GM21619 (cell line): Measurements from ENCODE around the gene GDAP2.
"Not testable (repeated sequence)": the region's sequence is repeated elsewhere in the genome, so short reads cannot be mapped to it uniquely, and the experiment has no call there.

Source experiments
- ATAC-seq: cut with Tn5 transposase; IDR thresholded peaks from one replicate; pipeline ENCODE4 v1.9.1; 2021; ENCODE audit not compliant: unreplicated experiment

Gene GDAP2, protein sequence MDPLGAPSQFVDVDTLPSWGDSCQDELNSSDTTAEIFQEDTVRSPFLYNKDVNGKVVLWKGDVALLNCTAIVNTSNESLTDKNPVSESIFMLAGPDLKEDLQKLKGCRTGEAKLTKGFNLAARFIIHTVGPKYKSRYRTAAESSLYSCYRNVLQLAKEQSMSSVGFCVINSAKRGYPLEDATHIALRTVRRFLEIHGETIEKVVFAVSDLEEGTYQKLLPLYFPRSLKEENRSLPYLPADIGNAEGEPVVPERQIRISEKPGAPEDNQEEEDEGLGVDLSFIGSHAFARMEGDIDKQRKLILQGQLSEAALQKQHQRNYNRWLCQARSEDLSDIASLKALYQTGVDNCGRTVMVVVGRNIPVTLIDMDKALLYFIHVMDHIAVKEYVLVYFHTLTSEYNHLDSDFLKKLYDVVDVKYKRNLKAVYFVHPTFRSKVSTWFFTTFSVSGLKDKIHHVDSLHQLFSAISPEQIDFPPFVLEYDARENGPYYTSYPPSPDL

DNA sequence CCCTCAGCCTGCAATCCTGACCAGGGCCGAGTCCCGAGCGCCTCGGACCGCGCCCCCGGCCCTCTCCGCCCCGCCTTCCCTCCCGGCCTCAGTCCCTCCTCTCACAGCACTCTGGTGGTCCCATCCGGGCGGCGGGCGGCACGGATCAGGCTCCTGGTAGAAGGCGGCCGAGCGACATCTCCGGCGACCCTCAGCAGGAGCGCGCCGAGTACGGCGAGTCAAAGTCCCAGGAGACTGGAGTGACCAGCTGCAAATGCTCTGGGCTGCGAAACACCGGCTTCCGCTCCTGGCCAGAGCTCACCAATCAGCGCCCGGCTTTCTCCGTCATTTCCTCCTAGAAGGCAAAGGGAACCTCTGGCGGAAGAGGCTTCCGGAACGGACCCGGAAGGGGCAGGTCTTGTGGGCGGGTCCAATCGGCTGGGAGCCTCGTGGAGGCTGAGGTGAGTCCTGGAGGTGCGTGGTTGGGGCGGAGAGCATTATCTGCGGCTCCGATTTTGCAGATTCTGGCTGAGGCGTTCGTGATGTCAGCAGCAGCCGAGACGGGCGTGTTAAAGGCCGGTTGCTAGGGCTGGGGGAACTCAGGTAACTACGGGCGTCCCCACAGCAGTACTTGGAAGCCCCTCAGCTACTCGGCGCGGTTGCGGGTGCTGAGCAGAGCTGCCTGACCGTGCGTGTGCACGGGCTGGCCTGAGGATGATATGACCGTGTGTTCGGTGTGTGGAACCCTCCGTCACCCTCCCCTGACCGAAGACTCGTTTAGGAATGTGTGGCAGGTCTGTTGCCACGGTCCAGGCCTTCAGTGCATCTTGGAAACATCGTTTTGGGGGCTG is at the start of gene GDAP2, which contains the start of gene WDR3:
GDAP2 (minus strand) TSS at position 279 of the 830 bp plus-strand sequence. CDS start 9,264 bp downstream, outside the sequence.
WDR3 (plus strand) TSS at position 397 of the 830 bp plus-strand sequence. CDS start 3,581 bp downstream, outside the sequence.
- ATAC-seq: peak; percentile 94

DNA sequence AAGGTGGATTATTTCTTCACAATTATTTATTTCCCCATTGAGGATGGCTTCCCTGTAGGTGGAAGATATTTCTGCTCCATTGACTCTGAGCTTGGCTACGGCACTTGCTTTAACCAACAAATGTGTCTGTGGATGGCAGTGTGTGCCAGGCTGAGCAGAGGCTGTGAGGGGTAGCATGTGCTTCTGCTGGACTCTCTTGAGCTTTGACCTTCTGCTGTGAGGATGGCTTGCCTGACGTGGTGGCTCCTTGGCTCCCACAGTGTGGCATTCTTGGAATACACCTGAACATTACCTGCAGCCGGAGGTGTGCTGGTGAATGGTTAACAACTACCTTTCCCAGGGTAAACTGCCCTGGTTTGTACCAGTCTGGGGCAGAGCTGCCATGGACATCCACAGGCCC is 47.0 kb upstream of the GDAP2 start:
- ATAC-seq: no peak

DNA sequence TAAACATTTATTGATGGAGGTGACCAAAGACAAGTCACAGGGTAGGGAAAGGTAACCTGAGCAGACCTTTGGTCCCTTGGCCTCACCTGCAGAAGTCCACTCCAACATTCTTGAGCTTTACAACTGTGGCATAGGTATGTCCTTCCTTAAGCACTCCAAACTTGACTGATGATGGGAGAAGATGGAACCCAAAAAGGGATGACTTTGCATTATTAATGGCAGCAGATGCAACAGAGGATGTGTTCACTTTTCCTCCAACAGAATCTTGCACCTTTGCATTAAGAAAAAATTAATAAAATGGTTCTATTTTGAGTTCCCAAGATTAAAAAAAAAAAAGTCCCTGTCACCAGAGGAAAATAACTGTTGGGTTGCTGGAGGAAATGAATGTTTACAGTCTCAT is 42.4 kb upstream of the GDAP2 start:
- no peak for ATAC-seq

DNA sequence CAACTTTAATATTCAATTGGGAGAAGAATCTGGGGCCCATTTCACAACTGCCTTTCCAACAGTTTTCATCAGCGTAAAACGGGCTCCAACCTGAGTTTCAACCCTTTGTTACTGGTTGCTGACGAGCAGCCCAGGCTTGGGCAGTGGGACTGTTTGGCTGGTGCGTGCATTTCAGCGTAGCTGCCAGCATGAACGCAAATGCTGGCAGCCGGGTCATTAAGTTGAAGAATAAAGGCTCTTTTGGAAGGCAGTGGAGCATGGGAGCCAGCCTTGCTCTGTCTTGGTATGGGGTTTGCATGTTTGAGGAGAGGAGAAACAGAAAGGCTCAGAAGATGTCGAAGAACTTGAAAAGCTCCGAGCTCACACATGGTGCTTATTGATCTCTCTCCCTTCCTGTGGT is 40.8 kb upstream of the GDAP2 start:
- ATAC-seq: no peak

DNA sequence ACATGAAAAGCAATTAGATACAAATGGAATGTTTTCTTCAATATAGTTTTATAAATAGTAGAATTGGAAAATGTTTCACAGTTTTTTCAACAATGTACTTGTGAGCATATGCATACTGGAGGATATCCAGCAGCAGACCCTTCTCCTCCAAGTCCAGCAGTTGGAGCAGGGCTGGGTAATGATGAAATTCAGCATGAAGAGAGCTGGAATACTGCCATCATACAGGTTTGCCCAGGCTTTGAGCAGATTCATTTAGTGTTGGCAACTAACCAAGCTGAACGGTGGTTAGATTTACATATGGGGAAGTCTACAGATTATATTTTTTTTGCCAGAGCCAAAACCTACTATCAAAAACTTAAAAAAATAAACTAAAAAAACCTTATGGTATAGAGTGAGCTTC is 38.5 kb upstream of the GDAP2 start:
- ATAC-seq: no peak

DNA sequence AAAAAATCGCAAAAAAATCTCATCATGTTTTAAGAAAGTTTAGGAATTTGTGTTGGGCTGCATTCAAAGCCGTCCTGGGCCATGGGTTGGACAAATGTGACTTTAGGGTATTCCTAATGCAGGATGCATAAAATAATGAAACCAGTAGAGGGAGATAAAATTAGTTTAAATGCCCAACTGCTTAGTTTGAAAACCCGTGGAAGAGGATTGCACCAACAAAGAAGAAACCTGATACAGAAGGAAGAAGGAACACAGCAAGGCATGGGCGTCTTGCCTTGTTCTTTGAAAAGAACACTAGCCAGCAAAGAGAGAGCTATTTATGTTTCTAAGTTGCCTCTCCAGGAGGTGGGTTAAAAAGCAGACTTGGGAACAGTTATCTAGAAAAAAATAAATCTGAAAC is 38.1 kb upstream of the GDAP2 start:
- ATAC-seq: no peak

DNA sequence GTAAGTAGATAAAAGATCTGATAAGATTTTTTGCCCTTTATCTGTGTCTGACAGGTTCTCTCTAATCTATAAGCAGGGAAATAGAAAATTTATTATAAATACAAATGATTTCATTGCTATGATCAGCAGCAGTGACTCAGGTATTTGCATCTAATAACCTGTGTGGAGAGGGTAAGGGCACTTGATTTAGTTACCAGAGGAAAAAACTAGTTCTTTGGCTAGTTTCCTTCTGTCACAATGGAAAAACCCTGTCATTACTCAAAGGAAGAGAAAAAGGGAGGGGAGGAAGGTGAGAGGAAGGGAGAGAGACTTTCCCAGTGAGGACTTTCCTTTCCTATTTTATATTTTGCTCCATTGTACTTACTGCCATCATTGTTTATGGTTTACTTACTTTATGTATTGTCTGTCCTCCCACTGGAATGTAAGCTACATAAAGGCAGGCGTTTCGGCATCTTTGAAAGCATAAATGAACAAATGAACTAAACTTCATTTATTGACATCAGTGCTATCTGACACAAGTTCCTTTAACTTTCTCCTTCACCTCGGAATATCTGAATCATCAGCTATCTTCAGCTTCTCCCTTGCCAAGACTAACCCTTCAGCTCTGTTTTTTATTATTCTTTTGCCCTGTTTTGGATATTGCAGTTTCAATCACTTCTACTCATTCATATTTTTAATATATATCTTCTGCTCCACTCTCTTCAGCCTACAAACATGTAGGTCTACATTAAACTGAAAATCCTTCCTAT is 35.0 kb upstream of the GDAP2 start:
- ATAC-seq: no peak

DNA sequence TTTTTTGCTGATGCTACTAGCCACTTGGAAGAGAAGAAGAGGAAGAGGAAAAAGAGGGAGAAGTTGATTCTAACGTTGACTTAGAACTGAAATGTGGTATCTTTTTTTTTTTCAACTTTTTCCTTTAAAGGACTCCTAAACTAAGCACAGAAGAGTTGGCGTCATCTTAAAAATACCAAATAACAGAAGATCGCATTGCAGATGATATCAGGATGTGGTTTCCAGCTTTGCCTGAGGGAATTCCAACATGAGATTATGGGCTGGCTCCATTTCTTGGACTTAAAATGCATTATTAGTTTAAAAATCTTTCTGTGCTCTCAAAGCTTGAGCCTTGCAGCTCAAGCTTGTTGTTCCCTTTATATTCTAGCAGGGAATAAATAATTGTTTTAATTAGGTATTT is 29.9 kb upstream of the GDAP2 start:
- no peak for ATAC-seq

DNA sequence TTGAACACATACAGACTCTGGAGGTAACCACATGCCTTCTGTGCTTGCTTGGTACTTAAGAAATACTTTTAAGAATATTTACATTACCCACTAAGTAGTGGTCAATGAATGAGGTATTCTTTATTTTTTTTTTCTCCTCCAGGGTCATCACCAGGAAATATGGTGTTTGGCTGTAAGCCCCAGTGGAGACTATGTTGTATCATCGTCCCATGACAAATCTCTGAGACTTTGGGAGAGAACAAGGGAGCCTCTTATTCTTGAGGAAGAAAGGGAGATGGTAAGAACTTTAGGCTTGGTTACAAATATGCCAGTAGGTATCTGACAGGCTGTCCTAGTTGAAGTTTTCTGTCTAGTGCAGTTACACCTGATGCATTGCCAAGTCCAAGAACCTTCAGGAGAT is 23.0 kb upstream of the GDAP2 start:
- ATAC-seq: no peak

DNA sequence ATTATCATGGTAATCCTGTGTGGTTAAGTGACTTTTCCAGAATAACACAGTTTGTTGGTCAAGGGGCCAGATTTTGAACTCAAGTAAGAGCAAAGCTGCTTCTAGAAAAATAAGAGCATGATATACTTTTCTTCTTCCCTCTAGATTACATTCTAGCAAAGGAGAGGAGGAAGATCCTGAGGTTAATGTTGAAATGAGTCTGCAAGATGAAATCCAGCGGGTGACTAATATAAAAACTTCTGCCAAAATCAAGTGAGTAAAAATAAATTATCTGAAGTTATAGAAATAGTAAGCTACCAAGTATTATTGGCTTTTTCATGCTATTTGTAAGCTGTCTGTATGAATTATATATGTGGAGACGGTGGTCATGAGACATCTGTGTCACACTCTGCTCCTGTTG is 12.9 kb upstream of the GDAP2 start:
- no peak for ATAC-seq

DNA sequence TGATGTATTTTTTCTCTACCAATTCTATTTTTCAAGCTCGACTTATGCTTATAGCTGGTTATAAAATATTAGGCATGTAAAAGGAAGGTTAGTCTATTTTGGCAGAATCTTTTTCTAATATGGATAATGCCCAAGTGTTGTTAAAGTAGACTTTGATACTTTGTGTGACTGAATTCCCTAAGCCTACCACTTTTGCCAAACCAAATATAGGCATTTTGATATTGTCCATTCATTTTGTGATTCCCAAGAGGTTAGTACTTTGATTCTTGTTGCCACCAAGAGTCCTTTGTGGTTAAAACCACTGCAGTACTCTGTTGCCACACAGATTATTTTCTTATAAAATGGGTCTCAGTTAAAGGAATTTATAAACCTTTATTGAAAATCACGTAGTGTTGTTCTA is 4.3 kb upstream of the GDAP2 start:
- ATAC-seq: no peak

DNA sequence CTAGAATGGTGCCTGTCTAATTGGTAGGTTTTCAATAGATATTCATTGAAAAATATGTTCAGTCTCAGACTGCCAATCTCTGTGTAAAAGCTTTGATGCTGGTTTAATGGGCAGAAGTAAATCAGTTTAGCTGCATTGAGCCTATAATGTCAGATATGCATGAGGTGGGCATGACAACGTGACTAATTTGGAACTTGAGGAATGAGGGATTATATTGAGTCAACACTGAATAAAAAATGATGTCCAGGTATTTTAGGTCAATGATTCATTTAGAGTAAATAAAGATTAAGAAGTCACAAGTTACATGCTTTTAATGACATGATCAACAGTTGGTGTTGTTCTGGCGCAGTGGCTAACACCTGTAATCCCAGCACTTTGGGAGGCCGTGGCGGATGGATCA is 3.2 kb upstream of the GDAP2 start:
- no peak for ATAC-seq

DNA sequence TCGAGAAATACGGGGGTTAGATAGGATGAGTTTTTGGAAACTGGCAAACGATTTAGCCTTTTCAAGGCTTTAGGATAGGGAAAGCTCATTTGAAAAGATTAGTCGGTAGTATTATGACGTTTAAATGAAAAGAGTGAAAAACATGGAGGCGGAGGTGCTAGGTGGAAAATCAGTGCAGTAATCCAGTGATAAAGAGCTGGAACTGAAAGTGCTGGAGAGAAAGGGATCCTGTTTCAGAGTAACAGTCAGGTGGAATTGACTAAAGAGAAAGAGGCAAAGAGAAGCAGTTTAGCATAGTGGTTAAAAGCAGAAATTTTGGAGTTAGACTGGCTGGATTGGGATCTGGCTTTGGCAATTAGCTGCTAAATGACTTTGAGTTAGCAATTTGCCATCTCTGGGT is 1.1 kb upstream of the GDAP2 start:
- no peak for ATAC-seq

DNA sequence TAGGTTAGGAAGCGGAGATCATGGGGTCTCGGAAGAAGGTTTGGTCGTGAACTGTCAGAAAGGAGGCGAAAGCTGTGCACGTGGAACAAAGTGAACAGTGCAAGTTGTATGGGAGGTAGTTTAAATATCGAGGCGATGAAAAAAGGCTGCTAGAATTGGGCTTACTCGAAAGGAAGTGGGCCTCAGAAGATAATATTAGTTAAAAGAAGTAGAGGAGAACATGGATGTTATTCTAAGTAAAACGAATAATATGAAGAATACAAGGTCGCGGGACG is 689 bp upstream of the GDAP2 start:
- no peak for ATAC-seq

DNA sequence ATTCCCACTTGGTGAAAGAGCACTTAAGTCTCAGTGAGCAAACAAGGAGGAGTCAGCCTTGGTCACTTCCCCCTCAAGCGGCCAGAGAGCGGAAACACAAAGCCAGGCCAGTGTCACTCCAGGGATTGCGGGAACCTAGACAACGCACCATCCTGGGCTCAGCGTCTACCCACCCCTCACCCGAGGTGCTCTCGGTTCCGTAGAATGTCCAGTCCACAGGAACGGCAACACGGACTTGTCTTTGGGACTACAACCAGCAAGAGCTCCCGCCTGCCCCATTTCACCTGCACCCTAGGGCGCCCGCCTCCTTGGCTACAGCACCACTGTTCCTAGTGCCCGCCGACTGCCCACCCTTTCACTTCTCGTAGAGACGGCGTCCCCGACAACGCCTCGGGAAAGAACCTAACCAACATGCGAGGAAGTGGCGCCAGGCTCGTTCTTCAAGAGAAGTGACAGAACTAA is 509 bp downstream of the GDAP2 start:
- peak; percentile 36 for ATAC-seq

DNA sequence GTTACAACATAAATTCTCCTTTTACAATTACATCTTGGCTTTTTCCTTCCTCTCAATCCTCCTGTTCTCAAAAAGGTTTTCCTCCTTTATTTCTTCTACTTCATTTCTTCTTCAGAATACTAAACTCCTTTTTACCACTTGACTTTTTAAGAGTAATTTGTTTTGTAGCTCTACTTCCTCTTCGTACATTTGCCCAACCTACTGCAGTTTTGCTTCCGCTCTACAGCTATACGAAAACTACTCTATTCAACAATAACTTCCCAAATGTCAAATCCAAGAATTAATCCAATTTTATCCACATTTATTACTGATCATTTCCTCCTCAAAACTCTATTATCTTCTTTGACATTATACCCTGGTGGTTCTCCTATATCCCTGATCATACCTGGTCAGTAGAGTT is 3.4 kb downstream of the GDAP2 start:
- ATAC-seq: no peak

DNA sequence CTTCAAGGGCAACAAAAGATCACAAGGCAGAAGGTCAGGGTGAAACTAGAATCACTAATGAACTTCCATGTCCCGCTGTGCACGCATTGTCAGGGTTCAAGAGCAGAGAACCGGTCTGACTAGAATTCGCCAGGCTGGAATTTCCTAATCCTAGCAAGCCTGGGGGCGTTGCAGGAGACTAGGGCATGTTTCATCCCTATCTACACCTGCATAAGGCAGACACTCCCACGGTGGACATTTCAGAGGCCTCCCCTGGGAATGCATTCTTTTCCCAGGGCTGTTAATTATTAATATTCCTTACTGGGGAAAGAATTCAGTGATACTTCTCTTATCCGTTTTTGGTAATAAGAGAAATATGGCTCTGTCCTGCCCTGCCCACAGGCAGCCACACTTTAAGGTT is 6.7 kb downstream of the GDAP2 start:
- not testable (repeated sequence) for ATAC-seq

DNA sequence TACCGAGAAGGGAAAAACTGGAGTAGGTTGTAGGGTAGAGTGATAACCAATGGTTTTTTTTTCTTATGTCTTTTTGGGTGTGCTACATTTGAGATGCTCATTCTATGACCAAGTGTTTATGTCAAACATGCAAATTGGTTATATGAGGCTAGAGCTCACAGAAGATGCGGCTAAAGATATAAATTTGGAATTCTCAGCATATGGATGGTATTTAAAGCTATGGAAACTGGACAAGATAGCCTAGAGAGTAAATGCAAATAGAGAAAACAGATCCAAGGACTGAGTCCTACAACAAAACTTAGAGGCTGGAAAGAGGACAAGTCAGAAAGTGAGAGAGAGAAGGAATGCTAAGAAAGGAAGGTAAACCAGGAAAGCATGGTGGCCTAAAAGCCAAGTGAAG is 7.4 kb downstream of the GDAP2 start:
- no peak for ATAC-seq

DNA sequence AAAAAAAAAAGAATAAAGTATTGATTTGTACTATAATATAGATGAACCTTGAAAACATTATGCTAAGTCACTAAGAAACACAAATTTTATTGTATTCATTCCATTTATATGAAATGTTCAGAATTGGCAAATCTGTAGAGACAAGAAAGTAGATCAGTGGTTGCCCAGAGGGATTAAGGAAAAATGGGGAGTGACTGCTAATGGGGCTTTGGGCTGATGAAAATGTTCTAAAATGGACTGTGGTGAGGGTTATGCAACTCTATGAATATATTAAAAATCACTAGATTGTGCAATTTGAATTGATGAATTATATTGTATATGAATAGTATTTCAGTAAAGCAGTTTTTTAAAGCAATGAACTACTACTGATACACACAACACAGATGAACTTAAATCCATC is 10.0 kb downstream of the GDAP2 start:
- no peak for ATAC-seq

DNA sequence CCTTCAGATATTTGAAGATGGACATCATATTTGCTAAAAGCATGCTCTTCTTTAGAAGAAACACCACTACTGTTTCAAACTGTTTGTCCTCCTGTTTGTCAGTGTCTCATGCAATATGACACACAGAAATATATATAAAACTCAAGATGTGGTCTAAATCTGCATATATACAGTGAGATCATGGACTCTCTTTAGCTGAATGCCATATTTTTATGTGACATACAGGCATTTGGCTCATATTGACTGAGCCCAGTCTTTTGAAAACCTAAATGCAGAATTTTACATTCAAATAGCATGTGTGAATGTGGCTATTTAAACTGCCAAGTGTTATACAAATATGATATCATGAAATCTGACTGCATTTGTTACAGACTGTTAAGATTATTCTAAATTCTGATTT is 18.4 kb downstream of the GDAP2 start:
- no peak for ATAC-seq

DNA sequence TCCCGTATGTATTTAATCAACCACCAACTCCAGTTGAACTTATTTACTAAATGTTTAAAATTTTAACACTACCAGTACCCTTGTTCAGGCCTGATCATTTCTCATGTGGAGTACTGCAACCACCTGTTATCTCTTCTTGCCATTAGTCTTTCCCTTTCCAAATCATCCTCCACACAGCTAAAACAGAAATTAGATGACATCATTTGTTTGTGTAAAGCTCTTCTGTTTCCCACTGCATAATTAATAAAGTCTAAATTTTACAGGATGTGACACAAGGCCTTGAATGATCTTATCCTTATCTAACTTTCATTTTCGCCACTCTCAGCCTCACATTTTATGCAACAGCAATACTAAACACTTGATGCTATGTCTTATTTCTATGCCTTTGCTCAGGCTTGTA is 24.4 kb downstream of the GDAP2 start:
- no peak for ATAC-seq
